K562 (cell line): ENCODE measurements around the gene LHPP. TPM values are rescaled to one million over a fixed set of nuclear protein-coding genes. Genes with fewer than 3 reads are reported as not detected.

Experiments used
- ATAC-seq: fragments of 200-7000 bp; cut with Tn5 transposase; 3 replicates; pipeline ENCODE4 v1.9.1; 2020; ENCODE audit warnings: moderate library complexity
- BruUV-seq: library from RNA; stranded (reverse); fragments of 400-500 nt; replicated peaks from 2 replicates; lab custom pipeline; 2021; lab: Mats Ljungman, UMichigan
- CTCF ChIA-PET: fragments of 300-600 bp; formaldehyde crosslinking; extraction: SDS; loops from one replicate; lab custom pipeline; 2021; ENCODE audit warnings: low intra/inter-chr PET ratio; lab: Yijun Ruan, JAX
- POLR2A ChIA-PET: fragments of 300-600, 350-650 bp; sonication (Branson Sonifier 250); formaldehyde crosslinking; extraction: SDS; loops from one replicate; lab custom pipeline; 2021; ENCODE audit warnings: antibody characterized with exemption, inconsistent platforms; lab: Yijun Ruan, JAX
- DNase-seq, 4 experiments: peaks; one replicate each; pipeline versions ENCODE4 v3.0.0 to v3.0.0-alpha.2; 2011 to 2018; ENCODE audit warnings: low spot score in 3 of 4, mixed read lengths in 3 of 4; ENCODE audit errors: extremely low read depth in 1 of 4
- FAIRE-seq: peaks from 2 replicates; lab custom pipeline; 2011; peaks lifted over from hg19 to GRCh38; lab: Jason Lieb, UNC
- H2AFZ ChIP-seq: 2 replicates; pipeline ENCODE4 v1.6.0; 2011; ENCODE audit warnings: low read depth, low read length, control low read depth, inconsistent platforms
- H3K27ac ChIP-seq: fragments of 200-600 bp; 3 replicates; pipeline ENCODE4 v1.8.0; 2011; ENCODE audit warnings: low read depth, mild to moderate bottlenecking, control low read depth, inconsistent platforms, low read length, moderate library complexity, mixed read lengths; ENCODE audit errors: extremely low read depth
- H3K27me3 ChIP-seq, 2 experiments: fragments of 300-600 bp in 1 of 2; 2 replicates in 1 of 2; 3 replicates in 1 of 2; pipeline versions ENCODE4 v1.6.0 to v1.8.0; 2011; ENCODE audit warnings: inconsistent platforms in 2 of 2, low read length in 2 of 2, mild to moderate bottlenecking in 1 of 2, mixed read lengths in 1 of 2, moderate library complexity in 1 of 2; ENCODE audit not compliant: control insufficient read depth in 2 of 2, insufficient read depth in 2 of 2
- H3K36me3 ChIP-seq: fragments of 300-600 bp; 3 replicates; pipeline ENCODE4 v1.8.0; 2011; ENCODE audit warnings: mild to moderate bottlenecking, low read length, inconsistent platforms; ENCODE audit not compliant: control insufficient read depth, insufficient read depth
- H3K4me1 ChIP-seq, 2 experiments: fragments of 200-600 bp in 1 of 2; replicated peaks in 1 of 2; 2 replicates in 1 of 2; 3 replicates in 1 of 2; pipeline versions ENCODE4 v1.5.1 to v1.8.0; 2011; ENCODE audit warnings: inconsistent platforms in 2 of 2, low read length in 2 of 2, mild to moderate bottlenecking in 1 of 2, mixed read lengths in 1 of 2, moderate library complexity in 1 of 2; ENCODE audit not compliant: control insufficient read depth in 2 of 2, insufficient read depth in 2 of 2
- H3K4me2 ChIP-seq: 2 replicates; pipeline ENCODE4 v1.6.1; 2011; ENCODE audit warnings: low read length, control low read depth, inconsistent platforms, mixed read lengths; ENCODE audit not compliant: insufficient read depth
- H3K4me3 ChIP-seq: fragments of 200-600 bp; sonication (generic), shearing (Covaris generic); 2 replicates; pipeline ENCODE4 v1.5.1; 2016; ENCODE audit warnings: control low read depth, inconsistent platforms
- H3K79me2 ChIP-seq: fragments of 200-600 bp; 3 replicates; pipeline ENCODE4 v1.8.0; 2011; ENCODE audit warnings: low read length, inconsistent platforms; ENCODE audit not compliant: control insufficient read depth, insufficient read depth
- H3K9ac ChIP-seq, 2 experiments: 2 replicates each; pipeline versions ENCODE4 v1.6.0 to v1.6.1; 2011; ENCODE audit warnings: low read depth in 2 of 2, low read length in 2 of 2, control low read depth in 1 of 2, inconsistent platforms in 1 of 2, mild to moderate bottlenecking in 1 of 2, mixed read lengths in 1 of 2; ENCODE audit not compliant: insufficient read depth in 1 of 2
- H3K9me1 ChIP-seq: one replicate; pipeline ENCODE4 v1.6.0; 2011; ENCODE audit warnings: inconsistent platforms, mild to moderate bottlenecking, low read length, moderate library complexity; ENCODE audit not compliant: control insufficient read depth, insufficient read depth
- H3K9me3 ChIP-seq: replicated peaks from 2 replicates; pipeline ENCODE4 v1.5.1; 2011; ENCODE audit warnings: low read depth, low read length, inconsistent platforms; ENCODE audit not compliant: control insufficient read depth, insufficient read depth
- H4K20me1 ChIP-seq: replicated peaks from 2 replicates; pipeline ENCODE4 v1.6.1; 2011; ENCODE audit warnings: low read length, inconsistent platforms, mixed read lengths; ENCODE audit not compliant: control insufficient read depth, insufficient read depth
- HNRNPK ChIP-seq: fragments of 200-400 bp; formaldehyde crosslinking; IDR thresholded peaks from one replicate; pipeline ENCODE4 v1.6.1; 2018; ENCODE audit warnings: mild to moderate bottlenecking, low read depth, low read length; ENCODE audit not compliant: poor library complexity, severe bottlenecking
- KAT8 ChIP-seq: fragments of 450-650 bp; IDR thresholded peaks from 2 replicates; pipeline ENCODE4 v1.6.1; 2016; ENCODE audit warnings: low read depth, mild to moderate bottlenecking
- NR2C1 ChIP-seq, 2 experiments: fragments of 450-650 bp; IDR thresholded peaks; 2 replicates each; pipeline ENCODE4 v1.6.1; 2017; ENCODE audit warnings: mild to moderate bottlenecking in 2 of 2, antibody characterized with exemption in 1 of 2, inconsistent platforms in 1 of 2, missing compliant biosample characterization in 1 of 2, missing genetic modification characterization in 1 of 2
- REST ChIP-seq, 2 experiments: fragments of 450-650 bp; formaldehyde crosslinking in 1 of 2; IDR thresholded peaks; 2 replicates each; pipeline versions ENCODE4 v1.4.0 to v1.6.1; 2014 to 2020; ENCODE audit warnings: mild to moderate bottlenecking in 2 of 2, borderline replicate concordance in 1 of 2, low read depth in 1 of 2
- SRSF7 ChIP-seq: fragments of 200-400 bp; formaldehyde crosslinking; optimal IDR thresholded peaks from 2 replicates; pipeline ENCODE3; 2017; ENCODE audit warnings: mild to moderate bottlenecking, low read depth, low read length
- ZFPM2 ChIP-seq: fragments of 250-450 bp; sonication (Bioruptor Pico); IDR thresholded peaks from 2 replicates; pipeline ENCODE4 v1.5.1; 2022; ENCODE audit warnings: mild to moderate bottlenecking
- ZHX1 ChIP-seq: fragments of 150-350 bp; conservative IDR thresholded peaks from 2 replicates; pipeline ENCODE4 v1.6.1; 2014; ENCODE audit warnings: low read length
- ZNF146 ChIP-seq: IDR thresholded peaks from one replicate; pipeline ENCODE4 v1.6.1; 2018; ENCODE audit warnings: missing compliant biosample characterization; ENCODE audit not compliant: unreplicated experiment
- ZNF197 ChIP-seq: fragments of 200-800 bp; sonication (Bioruptor generic); IDR thresholded peaks from 2 replicates; pipeline ENCODE4 v1.6.1; 2016; ENCODE audit warnings: low read depth, missing genetic modification characterization, missing compliant biosample characterization
- WGBS: fragments of 100-300 bp; shearing (Covaris generic); methylation state at CpG from one replicate; pipeline ENCODE4 v1.1.6; 2016; ENCODE audit warnings: low coverage, mixed read lengths; ENCODE audit not compliant: insufficient coverage; ENCODE audit errors: missing lambda C conversion rate; 5-methylcytosine and 5-hydroxymethylcytosine counted together
- in situ Hi-C: fragments of 300-500 bp; cut with MboI; formaldehyde crosslinking; loops from 4 replicates; pipeline ENCODE4 v1.15.0; 2018; ENCODE audit warnings: inconsistent platforms, mixed read lengths
- intact Hi-C: fragments of 100-400 bp; cut with micrococcal nuclease; formaldehyde crosslinking; loops from 2 replicates; pipeline ENCODE4 v1.14.2; 2022
- polyA plus RNA-seq, 8 experiments: library from polyadenylated mRNA; depleted of rRNA in 4 of 8; stranded (reverse) in 5 of 8; unstranded in 3 of 8; fragments of >200 nt; fragmentation: Nextera tagmentation in 2 of 8; fragmentation: Illumina TruSeq in 1 of 8; extraction: Ambion mirVana in 2 of 8; extraction: Trizol in 1 of 8; gene quantifications; 2 replicates each; pipeline versions ENCODE4 v1.2.1 to v1.2.3, GENCODE V29; 2011 to 2014; ENCODE audit warnings: inconsistent platforms in 1 of 8, missing spikeins in 1 of 8
- total RNA-seq, 7 experiments: library from RNA; depleted of rRNA in 6 of 7; stranded (reverse); fragments of >200 nt in 6 of 7; fragmentation: Illumina TruSeq in 2 of 7; extraction: Trizol in 2 of 7; gene quantifications; 2 replicates each; pipeline versions ENCODE4 v1.2.1 to v1.2.3, GENCODE V29; 2011 to 2021; ENCODE audit warnings: low replicate concordance in 1 of 7

Gene LHPP
- total and polyA plus RNA-seq, 9 of the 15 experiments (the other 6 are each of a cell fraction or from before 2014, with no cell fraction given): 0.34 to 7.4 (median 3.0) TPM

- no peak overlapping the region for H3K4me3 ChIP-seq
- H3K9me3 ChIP-seq: no peaks in the 10 kb centered on the region
- H3K4me2 ChIP-seq: peak overlapping the region; percentile 14; the same call in 1 of the 2 replicates
- CTCF ChIA-PET: no interaction called here
- WGBS: 35% methylated on average over 4 of the region's 5 CpGs
- H2AFZ ChIP-seq: peak overlapping the region; percentile 41; the same call in 1 of the 2 replicates
- no peaks in the 10 kb centered on the region for H3K79me2 ChIP-seq
- H3K27ac ChIP-seq: no peak overlapping the region
- in situ Hi-C loops (no loop called here), intact Hi-C loops (no loop called here)
- peaks cover 0 to 5% of the 10 kb centered on the region in 2 experiments; a peak in 2 of 5 replicates for H3K4me1 ChIP-seq
- POLR2A ChIA-PET: interaction anchor here (0.6 to 0.8 kb wide), 2 partner anchors 8 to 80 kb away, joined by 3 read pairs; no protein-coding TSS in a partner anchor
- H3K9ac ChIP-seq: no peak overlapping the region
- H3K9me1 ChIP-seq: no peaks in the 10 kb centered on the region
- no peaks in the 10 kb centered on the region for H3K27me3 ChIP-seq
- no peak for FAIRE-seq
- no peak for ATAC-seq
- no peak for DNase-seq
- BruUV-seq: no TSS peak
- H4K20me1 ChIP-seq: no peaks in the 10 kb centered on the region
- no peaks in the 10 kb centered on the region for H3K36me3 ChIP-seq
- TF ChIP-seq ZFPM2 (CRISPR knock-in tag) (no peak), KAT8 (no peak), ZNF146 (CRISPR knock-in tag) (no peak), ZHX1 (no peak), REST (IDR thresholded peaks at IDR 0.05; ENCODE audit: borderline replicate concordance) (no peak), REST (CRISPR knock-in tag; IDR thresholded peaks at IDR 0.05; ENCODE audit: low read depth) (no peak), SRSF7 (no peak), ZNF197 (CRISPR knock-in tag) (no peak), NR2C1 (IDR thresholded peaks at IDR 0.05) (no peak), NR2C1 (tag; IDR thresholded peaks at IDR 0.05) (no peak), HNRNPK (no peak)
Measured at GRCh38 chr10:124429576-124429975, 32.0 kb upstream of the LHPP start.
